ENCODE data around the gene ZFAND3. TPM values are rescaled to one million over a fixed set of nuclear protein-coding genes. Genes with fewer than 3 reads are reported as not detected.

The ZFAND3 gene
- total and polyA plus RNA-seq, 10 of the 15 experiments (the other 5 are each of a cell fraction or from before 2014, with no cell fraction given), result 0.90 to 34.4 (median 16.3) TPM

- Histone ChIP-seq H3K9me3 (replicated peaks; ENCODE audit: control insufficient read depth, insufficient read depth, low read length) (no peaks in the 10 kb centered on the region), H3K9ac (ENCODE audit: control insufficient read depth, insufficient read depth, low read length) (no peak overlapping the region), H3K4me2 (ENCODE audit: control insufficient read depth, insufficient read depth) (no peak overlapping the region), H3K4me3 (no peak overlapping the region), H3K79me2 (ENCODE audit: control insufficient read depth, insufficient read depth, low read length) (peaks cover 33% of the 10 kb centered on the region), H2AFZ (ENCODE audit: control insufficient read depth, low read depth, low read length) (no peak overlapping the region), H4K20me1 (ENCODE audit: control insufficient read depth, insufficient read depth) (no peaks in the 10 kb centered on the region), H3K27me3 (replicated peaks in 1 of 2; ENCODE audit: control insufficient read depth in 2 of 2, insufficient read depth in 2 of 2, low read length in 1 of 2) (no peaks in the 10 kb centered on the region), H3K36me3 (ENCODE audit: control insufficient read depth in 2 of 2, insufficient read depth in 2 of 2, low read length in 1 of 2) (no peaks in the 10 kb centered on the region), H3K4me1 (ENCODE audit: control insufficient read depth, insufficient read depth, low read length) (no peaks in the 10 kb centered on the region), H3K27ac (ENCODE audit: control insufficient read depth, insufficient read depth) (no peak overlapping the region)
- CTCF ChIA-PET, result interaction anchor here (1.0 to 1.8 kb wide), 2 partner anchors 13 to 103 kb away, joined by 3 to 5 read pairs; no protein-coding TSS in a partner anchor
- DNase-seq (ENCODE audit: low read depth, low spot score) (no peak), ATAC-seq (no peak), FAIRE-seq (no peak)
- SMC1A ChIA-PET (ENCODE audit: uncharacterized antibody, unreplicated experiment), result interaction anchor here (0.8 to 1.7 kb wide), 4 partner anchors 23 to 93 kb away, joined by 3 to 4 read pairs (median 3); no protein-coding TSS in a partner anchor
- RAD21 ChIA-PET (ENCODE audit: unreplicated experiment), result no interaction called here
- POLR2A ChIA-PET, result interaction anchor here (0.7 to 1.0 kb wide), 2 partner anchors 18 to 48 kb away, joined by 3 read pairs; no protein-coding TSS in a partner anchor
- intact Hi-C loops (cut with micrococcal nuclease; ENCODE audit: unreplicated experiment), result no loop called here
- BruUV-seq (replicated peaks), result no TSS peak
- 95% methylated on average over 2 of the region's 2 CpGs for WGBS (ENCODE audit: insufficient coverage, insufficient replicate concordance, low lambda C conversion rate, missing lambda C conversion rate)
- in situ Hi-C loops (cut with MboI), result no loop called here
- TF ChIP-seq MTA2 (IDR thresholded peaks at IDR 0.05; ENCODE audit: low read depth) (no peak), POLR2AphosphoS2 (IDR thresholded peaks at IDR 0.05; ENCODE audit: low read depth, low read length) (no peak), SMC3 (IDR thresholded peaks at IDR 0.05; ENCODE audit: borderline replicate concordance, low read length) (no peak), STAT3 (IDR thresholded peaks at IDR 0.05; ENCODE audit: low read depth, low read length) (no peak), E4F1 (IDR thresholded peaks at IDR 0.05; ENCODE audit: borderline replicate concordance, partially characterized antibody) (no peak), RUNX3 (IDR thresholded peaks at IDR 0.05; ENCODE audit: low read length) (no peak), WRNIP1 (IDR thresholded peaks at IDR 0.05; ENCODE audit: borderline replicate concordance, low read depth, low read length) (no peak), IRF3 (IDR thresholded peaks at IDR 0.05) (no peak), PKNOX1 (IDR thresholded peaks at IDR 0.05) (no peak), TCF3 (IDR thresholded peaks at IDR 0.05; ENCODE audit: borderline replicate concordance, insufficient read depth, low read depth, low read length) (no peak), ZNF384 (IDR thresholded peaks at IDR 0.05; ENCODE audit: borderline replicate concordance, low read depth, low read length) (no peak), ZSCAN29 (IDR thresholded peaks at IDR 0.05) (no peak), IKZF1 (conservative IDR thresholded peaks at IDR 0.05) (no peak), POLR2A (IDR thresholded peaks at IDR 0.05; ENCODE audit: low read depth, low read length) (no peak), TARDBP (IDR thresholded peaks at IDR 0.05; ENCODE audit: borderline replicate concordance) (no peak), CBFB (IDR thresholded peaks at IDR 0.05; ENCODE audit: low read depth) (no peak), NR2C2 (IDR thresholded peaks at IDR 0.05; ENCODE audit: borderline replicate concordance, control insufficient read depth, insufficient read length, low read depth) (no peak), SMARCA5 (IDR thresholded peaks at IDR 0.05) (no peak), PAX5 (IDR thresholded peaks at IDR 0.05; ENCODE audit: borderline replicate concordance, low read depth, low read length) (no peak)
These were observed 165.1 kb downstream of the ZFAND3 start for GRCh38 chr6:37984578-37984977.
